ENCODE results near the gene MVB12B. TPM values are rescaled to one million over a fixed set of nuclear protein-coding genes. Genes with fewer than 3 reads are reported as not detected.

The MVB12B gene
- total RNA-seq, 1 experiment from 2014 or later: 5.7 TPM

DNA sequence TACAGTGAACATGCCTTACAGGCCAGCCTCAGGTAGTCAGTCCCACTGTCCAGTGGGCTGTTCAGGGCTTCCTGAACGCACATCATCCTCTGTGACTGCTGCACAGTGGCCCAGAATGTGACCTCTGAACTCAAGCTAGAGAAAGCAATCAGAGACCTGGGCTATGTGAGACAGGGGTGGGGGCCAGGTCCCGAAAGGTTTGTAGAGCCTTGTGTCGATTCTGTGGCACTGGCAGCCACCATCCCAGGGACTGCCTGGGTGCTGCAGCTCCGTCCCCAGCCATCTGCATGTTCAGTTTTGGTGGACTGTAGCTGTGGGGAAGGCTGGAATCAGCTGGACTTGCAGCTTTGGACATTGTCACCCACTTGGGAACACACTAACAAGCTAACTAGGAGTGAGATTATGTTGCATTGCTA is 47.7 kb downstream of the MVB12B start (continued):
- TF ChIP-seq, protein P1, sequence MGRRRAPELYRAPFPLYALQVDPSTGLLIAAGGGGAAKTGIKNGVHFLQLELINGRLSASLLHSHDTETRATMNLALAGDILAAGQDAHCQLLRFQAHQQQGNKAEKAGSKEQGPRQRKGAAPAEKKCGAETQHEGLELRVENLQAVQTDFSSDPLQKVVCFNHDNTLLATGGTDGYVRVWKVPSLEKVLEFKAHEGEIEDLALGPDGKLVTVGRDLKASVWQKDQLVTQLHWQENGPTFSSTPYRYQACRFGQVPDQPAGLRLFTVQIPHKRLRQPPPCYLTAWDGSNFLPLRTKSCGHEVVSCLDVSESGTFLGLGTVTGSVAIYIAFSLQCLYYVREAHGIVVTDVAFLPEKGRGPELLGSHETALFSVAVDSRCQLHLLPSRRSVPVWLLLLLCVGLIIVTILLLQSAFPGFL (CRISPR knock-in tag; IDR thresholded peaks at IDR 0.05; ENCODE audit: borderline replicate concordance): no peak
- TF ChIP-seq ZNF416 (CRISPR knock-in tag; IDR thresholded peaks at IDR 0.05) (no peak), ZNF671 (CRISPR knock-in tag; IDR thresholded peaks at IDR 0.05) (no peak)
- TF ChIP-seq, protein P2, sequence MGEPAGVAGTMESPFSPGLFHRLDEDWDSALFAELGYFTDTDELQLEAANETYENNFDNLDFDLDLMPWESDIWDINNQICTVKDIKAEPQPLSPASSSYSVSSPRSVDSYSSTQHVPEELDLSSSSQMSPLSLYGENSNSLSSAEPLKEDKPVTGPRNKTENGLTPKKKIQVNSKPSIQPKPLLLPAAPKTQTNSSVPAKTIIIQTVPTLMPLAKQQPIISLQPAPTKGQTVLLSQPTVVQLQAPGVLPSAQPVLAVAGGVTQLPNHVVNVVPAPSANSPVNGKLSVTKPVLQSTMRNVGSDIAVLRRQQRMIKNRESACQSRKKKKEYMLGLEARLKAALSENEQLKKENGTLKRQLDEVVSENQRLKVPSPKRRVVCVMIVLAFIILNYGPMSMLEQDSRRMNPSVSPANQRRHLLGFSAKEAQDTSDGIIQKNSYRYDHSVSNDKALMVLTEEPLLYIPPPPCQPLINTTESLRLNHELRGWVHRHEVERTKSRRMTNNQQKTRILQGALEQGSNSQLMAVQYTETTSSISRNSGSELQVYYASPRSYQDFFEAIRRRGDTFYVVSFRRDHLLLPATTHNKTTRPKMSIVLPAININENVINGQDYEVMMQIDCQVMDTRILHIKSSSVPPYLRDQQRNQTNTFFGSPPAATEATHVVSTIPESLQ (CRISPR knock-in tag; IDR thresholded peaks at IDR 0.05): no peak

DNA sequence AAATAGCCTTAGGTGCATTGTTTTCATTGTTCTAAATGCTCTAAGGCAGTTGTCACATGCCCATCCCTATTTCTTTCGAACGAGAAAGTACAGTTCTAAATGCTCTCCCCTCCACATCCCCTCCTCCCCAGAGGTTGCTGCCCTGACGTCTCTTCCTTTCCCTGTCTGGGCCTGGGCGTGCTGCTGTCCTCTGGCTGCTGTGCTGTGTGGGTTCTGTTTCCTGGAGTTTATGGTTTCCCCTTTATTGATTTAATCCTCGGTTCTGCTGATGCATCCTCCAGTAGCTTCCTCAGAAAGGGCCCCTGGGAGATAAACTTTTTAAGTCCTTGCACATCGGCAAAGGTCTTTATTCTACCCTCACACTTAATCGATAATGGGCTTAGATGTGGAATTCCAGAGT is 48.8 kb downstream of the MVB12B start:
- ChIA-PET POLR2A (no interaction called here), CTCF (interaction anchor here (2.6 kb wide), 1 partner anchor 23 kb away, joined by 20 read pairs; no protein-coding TSS in a partner anchor)
- DNase-seq (ENCODE audit: low spot score) (no peak), ATAC-seq (0 out of 2 replicates have a peak, but pooled peaks have one; percentile 20)
- Mint-ChIP-seq H3K4me1 (peaks cover 66% of the 10 kb centered on the region), H3K27ac (peak overlapping the region; percentile 60; the same call in 1 of the 2 replicates), H3K36me3 (no peaks in the 10 kb centered on the region), H3K9me3 (no peaks in the 10 kb centered on the region), H3K4me3 (no peak overlapping the region), H3K27me3 (ENCODE audit: low read depth) (no peaks in the 10 kb centered on the region)
- TF ChIP-seq ESRRA (CRISPR knock-in tag; IDR thresholded peaks at IDR 0.05; ENCODE audit: borderline replicate concordance) (no peak), NR3C1 (CRISPR knock-in tag; conservative IDR thresholded peaks at IDR 0.05; ENCODE audit: low read depth) (no peak), CBFB (CRISPR knock-in tag; IDR thresholded peaks at IDR 0.05; ENCODE audit: low read depth) (no peak), NFE2L1 (CRISPR knock-in tag; IDR thresholded peaks at IDR 0.05) (no peak)

DNA sequence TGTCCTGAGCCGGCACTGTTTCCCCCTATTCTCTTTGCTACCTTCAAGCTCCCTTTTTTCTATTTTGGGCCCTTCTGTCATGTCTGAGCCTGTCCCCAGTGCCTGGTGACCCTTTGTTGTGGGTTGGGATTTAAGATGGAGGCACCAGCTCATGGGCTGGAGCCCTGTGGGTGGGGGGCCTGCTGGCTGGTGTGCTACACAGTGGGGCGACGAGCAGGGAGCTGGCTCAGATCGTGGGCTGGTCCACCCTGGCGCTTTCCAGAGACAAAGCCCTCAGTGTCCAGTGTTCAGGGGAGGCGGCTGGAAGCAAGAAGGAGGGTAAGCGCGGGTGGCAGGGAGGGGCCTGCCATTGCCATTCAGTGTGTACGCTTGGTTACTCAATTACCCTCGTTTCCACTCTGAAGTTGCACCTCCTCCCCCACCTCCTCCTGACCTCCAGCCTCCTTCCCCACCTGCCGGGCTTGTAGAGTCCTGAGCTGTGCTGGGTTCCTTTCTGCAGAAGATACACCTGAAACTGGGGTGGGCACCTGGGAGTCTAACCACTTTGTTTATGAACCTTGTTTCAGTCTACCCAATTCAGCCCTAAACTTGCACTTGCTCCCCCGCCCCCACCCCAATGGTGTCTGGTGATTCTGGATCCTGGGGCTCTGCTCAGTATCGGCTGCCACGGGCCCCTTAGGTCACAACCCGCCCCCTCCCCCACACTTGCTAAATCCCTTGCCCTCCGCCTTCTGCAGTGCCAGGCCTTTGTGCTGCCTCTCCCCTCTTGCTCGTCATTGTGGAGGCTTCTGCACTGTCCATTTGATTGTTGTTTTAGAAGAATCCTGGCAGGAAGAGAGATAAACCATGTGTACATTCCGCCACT is 49.9 kb downstream of the MVB12B start:
- H3K36me3 Mint-ChIP-seq: no peaks in the 10 kb centered on the region
- H3K27ac Mint-ChIP-seq: peak overlapping the region; percentile 28; the same call in 1 of the 2 replicates
- DNase-seq (ENCODE audit: low spot score): no peak
- H3K27me3 Mint-ChIP-seq (ENCODE audit: low read depth): no peaks in the 10 kb centered on the region
- ChIA-PET POLR2A (interaction anchor here (0.6 kb wide), 2 partner anchors 11 to 140 kb away, joined by 3 to 4 read pairs; no protein-coding TSS in a partner anchor), CTCF (interaction anchor here (0.9 to 2.6 kb wide), 8 partner anchors 22 to 318 kb away, joined by 3 to 20 read pairs (median 3); no protein-coding TSS in a partner anchor)
- ATAC-seq: peak; percentile 40
- peaks cover 67% of the 10 kb centered on the region for H3K4me1 Mint-ChIP-seq
- no peaks in the 10 kb centered on the region for H3K9me3 Mint-ChIP-seq
- H3K4me3 Mint-ChIP-seq: no peak overlapping the region
- TF ChIP-seq NFE2L1 (CRISPR knock-in tag; IDR thresholded peaks at IDR 0.05) (no peak), NR1H2 (CRISPR knock-in tag; IDR thresholded peaks at IDR 0.05) (no peak), HMGA2 (CRISPR knock-in tag; IDR thresholded peaks at IDR 0.05) (no peak), ETV6 (CRISPR knock-in tag; IDR thresholded peaks at IDR 0.05) (no peak), PRRX2 (CRISPR knock-in tag; IDR thresholded peaks at IDR 0.05) (no peak), NR2C2 (CRISPR knock-in tag; IDR thresholded peaks at IDR 0.05) (no peak), SMAD3 (CRISPR knock-in tag; IDR thresholded peaks at IDR 0.05; ENCODE audit: borderline replicate concordance) (no peak)
- TF ChIP-seq, protein P3, sequence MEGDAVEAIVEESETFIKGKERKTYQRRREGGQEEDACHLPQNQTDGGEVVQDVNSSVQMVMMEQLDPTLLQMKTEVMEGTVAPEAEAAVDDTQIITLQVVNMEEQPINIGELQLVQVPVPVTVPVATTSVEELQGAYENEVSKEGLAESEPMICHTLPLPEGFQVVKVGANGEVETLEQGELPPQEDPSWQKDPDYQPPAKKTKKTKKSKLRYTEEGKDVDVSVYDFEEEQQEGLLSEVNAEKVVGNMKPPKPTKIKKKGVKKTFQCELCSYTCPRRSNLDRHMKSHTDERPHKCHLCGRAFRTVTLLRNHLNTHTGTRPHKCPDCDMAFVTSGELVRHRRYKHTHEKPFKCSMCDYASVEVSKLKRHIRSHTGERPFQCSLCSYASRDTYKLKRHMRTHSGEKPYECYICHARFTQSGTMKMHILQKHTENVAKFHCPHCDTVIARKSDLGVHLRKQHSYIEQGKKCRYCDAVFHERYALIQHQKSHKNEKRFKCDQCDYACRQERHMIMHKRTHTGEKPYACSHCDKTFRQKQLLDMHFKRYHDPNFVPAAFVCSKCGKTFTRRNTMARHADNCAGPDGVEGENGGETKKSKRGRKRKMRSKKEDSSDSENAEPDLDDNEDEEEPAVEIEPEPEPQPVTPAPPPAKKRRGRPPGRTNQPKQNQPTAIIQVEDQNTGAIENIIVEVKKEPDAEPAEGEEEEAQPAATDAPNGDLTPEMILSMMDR (IDR thresholded peaks at IDR 0.05): no peak
- TF ChIP-seq, protein P4, sequence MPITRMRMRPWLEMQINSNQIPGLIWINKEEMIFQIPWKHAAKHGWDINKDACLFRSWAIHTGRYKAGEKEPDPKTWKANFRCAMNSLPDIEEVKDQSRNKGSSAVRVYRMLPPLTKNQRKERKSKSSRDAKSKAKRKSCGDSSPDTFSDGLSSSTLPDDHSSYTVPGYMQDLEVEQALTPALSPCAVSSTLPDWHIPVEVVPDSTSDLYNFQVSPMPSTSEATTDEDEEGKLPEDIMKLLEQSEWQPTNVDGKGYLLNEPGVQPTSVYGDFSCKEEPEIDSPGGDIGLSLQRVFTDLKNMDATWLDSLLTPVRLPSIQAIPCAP (CRISPR knock-in tag; IDR thresholded peaks at IDR 0.05): no peak
- TF ChIP-seq, protein P5, sequence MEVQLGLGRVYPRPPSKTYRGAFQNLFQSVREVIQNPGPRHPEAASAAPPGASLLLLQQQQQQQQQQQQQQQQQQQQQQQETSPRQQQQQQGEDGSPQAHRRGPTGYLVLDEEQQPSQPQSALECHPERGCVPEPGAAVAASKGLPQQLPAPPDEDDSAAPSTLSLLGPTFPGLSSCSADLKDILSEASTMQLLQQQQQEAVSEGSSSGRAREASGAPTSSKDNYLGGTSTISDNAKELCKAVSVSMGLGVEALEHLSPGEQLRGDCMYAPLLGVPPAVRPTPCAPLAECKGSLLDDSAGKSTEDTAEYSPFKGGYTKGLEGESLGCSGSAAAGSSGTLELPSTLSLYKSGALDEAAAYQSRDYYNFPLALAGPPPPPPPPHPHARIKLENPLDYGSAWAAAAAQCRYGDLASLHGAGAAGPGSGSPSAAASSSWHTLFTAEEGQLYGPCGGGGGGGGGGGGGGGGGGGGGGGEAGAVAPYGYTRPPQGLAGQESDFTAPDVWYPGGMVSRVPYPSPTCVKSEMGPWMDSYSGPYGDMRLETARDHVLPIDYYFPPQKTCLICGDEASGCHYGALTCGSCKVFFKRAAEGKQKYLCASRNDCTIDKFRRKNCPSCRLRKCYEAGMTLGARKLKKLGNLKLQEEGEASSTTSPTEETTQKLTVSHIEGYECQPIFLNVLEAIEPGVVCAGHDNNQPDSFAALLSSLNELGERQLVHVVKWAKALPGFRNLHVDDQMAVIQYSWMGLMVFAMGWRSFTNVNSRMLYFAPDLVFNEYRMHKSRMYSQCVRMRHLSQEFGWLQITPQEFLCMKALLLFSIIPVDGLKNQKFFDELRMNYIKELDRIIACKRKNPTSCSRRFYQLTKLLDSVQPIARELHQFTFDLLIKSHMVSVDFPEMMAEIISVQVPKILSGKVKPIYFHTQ (CRISPR knock-in tag; IDR thresholded peaks at IDR 0.05): no peak
- TF ChIP-seq, protein P6, sequence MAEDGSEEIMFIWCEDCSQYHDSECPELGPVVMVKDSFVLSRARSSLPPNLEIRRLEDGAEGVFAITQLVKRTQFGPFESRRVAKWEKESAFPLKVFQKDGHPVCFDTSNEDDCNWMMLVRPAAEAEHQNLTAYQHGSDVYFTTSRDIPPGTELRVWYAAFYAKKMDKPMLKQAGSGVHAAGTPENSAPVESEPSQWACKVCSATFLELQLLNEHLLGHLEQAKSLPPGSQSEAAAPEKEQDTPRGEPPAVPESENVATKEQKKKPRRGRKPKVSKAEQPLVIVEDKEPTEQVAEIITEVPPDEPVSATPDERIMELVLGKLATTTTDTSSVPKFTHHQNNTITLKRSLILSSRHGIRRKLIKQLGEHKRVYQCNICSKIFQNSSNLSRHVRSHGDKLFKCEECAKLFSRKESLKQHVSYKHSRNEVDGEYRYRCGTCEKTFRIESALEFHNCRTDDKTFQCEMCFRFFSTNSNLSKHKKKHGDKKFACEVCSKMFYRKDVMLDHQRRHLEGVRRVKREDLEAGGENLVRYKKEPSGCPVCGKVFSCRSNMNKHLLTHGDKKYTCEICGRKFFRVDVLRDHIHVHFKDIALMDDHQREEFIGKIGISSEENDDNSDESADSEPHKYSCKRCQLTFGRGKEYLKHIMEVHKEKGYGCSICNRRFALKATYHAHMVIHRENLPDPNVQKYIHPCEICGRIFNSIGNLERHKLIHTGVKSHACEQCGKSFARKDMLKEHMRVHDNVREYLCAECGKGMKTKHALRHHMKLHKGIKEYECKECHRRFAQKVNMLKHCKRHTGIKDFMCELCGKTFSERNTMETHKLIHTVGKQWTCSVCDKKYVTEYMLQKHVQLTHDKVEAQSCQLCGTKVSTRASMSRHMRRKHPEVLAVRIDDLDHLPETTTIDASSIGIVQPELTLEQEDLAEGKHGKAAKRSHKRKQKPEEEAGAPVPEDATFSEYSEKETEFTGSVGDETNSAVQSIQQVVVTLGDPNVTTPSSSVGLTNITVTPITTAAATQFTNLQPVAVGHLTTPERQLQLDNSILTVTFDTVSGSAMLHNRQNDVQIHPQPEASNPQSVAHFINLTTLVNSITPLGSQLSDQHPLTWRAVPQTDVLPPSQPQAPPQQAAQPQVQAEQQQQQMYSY (CRISPR knock-in tag; IDR thresholded peaks at IDR 0.05): no peak
- TF ChIP-seq, protein P7, sequence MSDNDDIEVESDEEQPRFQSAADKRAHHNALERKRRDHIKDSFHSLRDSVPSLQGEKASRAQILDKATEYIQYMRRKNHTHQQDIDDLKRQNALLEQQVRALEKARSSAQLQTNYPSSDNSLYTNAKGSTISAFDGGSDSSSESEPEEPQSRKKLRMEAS (CRISPR knock-in tag; IDR thresholded peaks at IDR 0.05): no peak

Measured in WTC11 (cell line).